ENCODE results near the gene KIF22.

Gene KIF22

DNA sequence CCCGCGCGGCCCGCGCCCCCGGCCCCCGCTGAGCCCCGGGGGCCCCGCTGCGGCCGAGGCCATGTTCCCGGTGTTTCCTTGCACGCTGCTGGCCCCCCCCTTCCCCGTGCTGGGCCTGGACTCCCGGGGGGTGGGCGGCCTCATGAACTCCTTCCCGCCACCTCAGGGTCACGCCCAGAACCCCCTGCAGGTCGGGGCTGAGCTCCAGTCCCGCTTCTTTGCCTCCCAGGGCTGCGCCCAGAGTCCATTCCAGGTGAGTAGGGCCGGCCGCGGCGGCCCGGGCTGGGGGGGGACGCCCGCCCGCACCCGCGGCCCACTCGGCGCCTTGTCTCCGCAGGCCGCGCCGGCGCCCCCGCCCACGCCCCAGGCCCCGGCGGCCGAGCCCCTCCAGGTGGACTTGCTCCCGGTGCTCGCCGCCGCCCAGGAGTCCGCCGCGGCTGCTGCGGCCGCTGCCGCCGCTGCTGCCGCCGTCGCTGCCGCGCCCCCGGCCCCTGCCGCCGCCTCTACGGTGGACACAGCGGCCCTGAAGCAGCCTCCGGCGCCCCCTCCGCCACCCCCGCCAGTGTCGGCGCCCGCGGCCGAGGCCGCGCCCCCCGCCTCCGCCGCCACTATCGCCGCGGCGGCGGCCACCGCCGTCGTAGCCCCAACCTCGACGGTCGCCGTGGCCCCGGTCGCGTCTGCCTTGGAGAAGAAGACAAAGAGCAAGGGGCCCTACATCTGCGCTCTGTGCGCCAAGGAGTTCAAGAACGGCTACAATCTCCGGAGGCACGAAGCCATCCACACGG lies 16.3 kb downstream of the KIF22 start:
- peak overlapping the region; percentile 59 for H3K4me3 ChIP-seq (ENCODE audit: low read depth, low read length)
- TF ChIP-seq, protein P1, sequence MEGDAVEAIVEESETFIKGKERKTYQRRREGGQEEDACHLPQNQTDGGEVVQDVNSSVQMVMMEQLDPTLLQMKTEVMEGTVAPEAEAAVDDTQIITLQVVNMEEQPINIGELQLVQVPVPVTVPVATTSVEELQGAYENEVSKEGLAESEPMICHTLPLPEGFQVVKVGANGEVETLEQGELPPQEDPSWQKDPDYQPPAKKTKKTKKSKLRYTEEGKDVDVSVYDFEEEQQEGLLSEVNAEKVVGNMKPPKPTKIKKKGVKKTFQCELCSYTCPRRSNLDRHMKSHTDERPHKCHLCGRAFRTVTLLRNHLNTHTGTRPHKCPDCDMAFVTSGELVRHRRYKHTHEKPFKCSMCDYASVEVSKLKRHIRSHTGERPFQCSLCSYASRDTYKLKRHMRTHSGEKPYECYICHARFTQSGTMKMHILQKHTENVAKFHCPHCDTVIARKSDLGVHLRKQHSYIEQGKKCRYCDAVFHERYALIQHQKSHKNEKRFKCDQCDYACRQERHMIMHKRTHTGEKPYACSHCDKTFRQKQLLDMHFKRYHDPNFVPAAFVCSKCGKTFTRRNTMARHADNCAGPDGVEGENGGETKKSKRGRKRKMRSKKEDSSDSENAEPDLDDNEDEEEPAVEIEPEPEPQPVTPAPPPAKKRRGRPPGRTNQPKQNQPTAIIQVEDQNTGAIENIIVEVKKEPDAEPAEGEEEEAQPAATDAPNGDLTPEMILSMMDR (IDR thresholded peaks at IDR 0.05; ENCODE audit: borderline replicate concordance, insufficient read depth, low read depth, low read length): no peak

DNA sequence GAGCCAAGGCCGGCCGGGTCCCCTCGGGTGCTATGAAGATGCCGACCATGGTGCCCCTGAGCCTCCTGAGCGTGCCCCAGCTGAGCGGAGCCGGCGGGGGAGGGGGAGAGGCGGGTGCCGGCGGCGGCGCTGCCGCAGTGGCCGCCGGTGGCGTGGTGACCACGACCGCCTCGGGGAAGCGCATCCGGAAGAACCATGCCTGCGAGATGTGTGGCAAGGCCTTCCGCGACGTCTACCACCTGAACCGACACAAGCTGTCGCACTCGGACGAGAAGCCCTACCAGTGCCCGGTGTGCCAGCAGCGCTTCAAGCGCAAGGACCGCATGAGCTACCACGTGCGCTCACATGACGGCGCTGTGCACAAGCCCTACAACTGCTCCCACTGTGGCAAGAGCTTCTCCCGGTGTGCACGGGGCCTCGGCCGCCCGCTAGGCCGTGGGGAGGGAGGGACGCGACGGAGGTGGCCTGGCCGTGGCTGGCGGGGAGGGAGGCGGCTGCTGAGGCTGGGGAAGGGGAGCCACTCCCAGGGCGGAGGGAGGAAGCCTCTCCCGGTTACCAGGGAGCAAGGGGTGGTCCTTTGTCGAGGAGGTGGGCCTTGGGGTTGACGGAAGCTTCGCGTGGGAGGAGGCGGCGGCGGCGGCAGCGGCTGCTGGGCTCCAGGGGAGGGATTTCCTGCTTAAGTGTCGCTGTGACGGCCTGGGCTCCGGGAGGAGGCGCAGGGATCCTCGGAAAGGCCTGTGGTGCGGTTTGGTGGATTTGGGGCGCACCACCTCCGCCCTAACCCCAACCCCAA lies 17.1 kb downstream of the KIF22 start:
- H3K4me3 ChIP-seq (ENCODE audit: low read depth, low read length): peak overlapping the region; percentile 59
- TF ChIP-seq, protein P1 (IDR thresholded peaks at IDR 0.05; ENCODE audit: borderline replicate concordance, insufficient read depth, low read depth, low read length): peak; percentile 73

DNA sequence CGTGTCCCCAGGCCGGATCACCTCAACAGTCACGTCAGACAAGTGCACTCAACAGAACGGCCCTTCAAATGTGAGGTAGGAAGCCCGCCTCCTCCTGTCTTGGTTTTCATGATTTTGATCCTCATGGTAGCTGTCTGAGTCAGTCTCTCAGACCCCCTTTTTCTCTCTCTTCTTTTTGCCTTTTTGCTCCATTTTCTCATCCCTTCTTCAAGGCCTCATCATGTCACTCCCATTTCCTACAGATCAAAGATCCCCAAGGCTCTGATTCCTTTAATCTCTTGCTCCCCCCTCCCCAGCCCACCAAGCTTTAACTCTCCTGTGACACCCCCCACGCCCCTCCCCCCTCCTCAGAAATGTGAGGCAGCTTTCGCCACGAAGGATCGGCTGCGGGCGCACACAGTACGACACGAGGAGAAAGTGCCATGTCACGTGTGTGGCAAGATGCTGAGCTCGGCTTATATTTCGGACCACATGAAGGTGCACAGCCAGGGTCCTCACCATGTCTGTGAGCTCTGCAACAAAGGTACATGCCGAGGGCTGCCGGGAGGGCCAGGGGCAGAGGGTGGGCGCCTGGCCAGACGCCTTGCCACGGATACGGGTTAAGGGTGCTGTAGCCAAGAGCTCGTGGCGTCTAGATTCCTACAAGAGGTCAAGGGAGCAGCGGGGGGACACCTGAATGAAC lies 17.8 kb downstream of the KIF22 start:
- TF ChIP-seq, protein P1 (IDR thresholded peaks at IDR 0.05; ENCODE audit: borderline replicate concordance, insufficient read depth, low read depth, low read length): no peak
- peak overlapping the region; percentile 59 for H3K4me3 ChIP-seq (ENCODE audit: low read depth, low read length)

DNA sequence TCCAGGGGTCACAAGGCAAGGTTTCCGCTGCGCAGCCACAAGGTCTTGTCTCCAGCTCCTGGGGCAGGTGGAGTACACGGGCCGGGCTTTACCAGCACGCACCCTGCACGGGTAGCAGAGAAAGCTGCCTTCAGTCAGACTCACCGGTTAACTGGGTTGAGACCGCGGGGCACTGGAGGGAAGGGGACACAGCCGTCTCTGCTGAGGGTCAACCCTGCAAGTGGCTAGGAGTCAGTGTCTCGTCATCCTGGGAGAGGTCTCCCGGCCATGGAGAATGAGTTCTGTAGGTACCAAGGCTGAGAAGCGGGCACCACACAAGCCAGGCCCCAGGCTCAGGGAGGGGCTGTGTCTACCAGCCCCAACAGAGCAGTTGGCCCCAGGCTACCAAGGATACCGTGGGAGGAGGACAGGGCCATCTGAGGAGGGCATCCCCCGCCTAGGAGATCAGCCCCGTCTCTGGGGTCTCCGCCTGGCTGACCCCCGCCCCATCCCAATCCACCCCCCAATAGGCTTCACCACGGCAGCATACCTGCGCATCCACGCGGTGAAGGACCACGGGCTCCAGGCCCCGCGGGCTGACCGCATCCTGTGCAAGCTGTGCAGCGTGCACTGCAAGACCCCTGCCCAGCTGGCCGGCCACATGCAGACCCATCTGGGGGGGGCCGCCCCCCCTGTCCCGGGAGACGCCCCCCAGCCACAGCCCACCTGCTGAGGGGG lies 18.6 kb downstream of the KIF22 start:
- H3K4me3 ChIP-seq (ENCODE audit: low read depth, low read length): peak overlapping the region; percentile 2
- TF ChIP-seq, protein P1 (IDR thresholded peaks at IDR 0.05; ENCODE audit: borderline replicate concordance, insufficient read depth, low read depth, low read length): no peak

DNA sequence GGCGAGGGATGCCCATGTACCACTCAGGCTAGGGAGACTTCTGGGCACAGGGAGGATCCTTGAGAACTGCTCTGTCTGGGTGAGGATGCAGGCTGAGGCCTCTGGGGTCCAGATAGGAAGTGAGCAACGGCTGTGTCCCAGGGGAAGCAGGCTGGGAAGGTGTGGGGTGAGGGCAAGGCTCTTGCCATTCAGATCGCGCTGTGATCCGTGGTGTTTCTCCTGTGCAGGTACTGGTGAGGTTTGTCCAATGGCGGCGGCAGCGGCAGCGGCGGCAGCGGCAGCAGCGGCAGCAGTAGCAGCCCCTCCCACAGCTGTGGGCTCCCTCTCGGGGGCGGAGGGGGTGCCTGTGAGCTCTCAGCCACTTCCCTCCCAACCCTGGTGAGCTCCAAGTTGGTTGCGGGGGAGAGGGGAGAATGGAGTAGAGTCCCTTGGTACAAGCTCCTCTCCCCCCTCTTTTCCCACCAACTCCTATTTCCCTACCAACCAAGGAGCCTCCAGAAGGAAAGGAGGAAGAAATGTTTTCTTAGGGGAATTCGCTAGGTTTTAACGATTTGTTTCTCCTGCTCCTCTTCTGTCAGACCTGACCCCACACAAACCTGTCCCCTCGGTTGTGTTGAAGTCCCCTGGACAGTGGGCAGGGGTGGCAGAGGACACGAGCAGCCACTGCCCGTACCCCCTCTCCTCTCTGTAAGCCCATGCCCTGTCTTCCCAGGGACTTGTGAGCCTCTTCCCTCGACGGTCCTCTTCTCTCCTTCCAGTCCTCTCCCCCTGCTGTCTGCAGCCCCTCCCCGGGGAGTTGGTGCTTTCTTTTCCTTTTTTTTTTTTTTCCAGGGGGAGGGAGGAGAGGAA lies 19.5 kb downstream of the KIF22 start:
- TF ChIP-seq, protein P1 (IDR thresholded peaks at IDR 0.05; ENCODE audit: borderline replicate concordance, insufficient read depth, low read depth, low read length): no peak

DNA sequence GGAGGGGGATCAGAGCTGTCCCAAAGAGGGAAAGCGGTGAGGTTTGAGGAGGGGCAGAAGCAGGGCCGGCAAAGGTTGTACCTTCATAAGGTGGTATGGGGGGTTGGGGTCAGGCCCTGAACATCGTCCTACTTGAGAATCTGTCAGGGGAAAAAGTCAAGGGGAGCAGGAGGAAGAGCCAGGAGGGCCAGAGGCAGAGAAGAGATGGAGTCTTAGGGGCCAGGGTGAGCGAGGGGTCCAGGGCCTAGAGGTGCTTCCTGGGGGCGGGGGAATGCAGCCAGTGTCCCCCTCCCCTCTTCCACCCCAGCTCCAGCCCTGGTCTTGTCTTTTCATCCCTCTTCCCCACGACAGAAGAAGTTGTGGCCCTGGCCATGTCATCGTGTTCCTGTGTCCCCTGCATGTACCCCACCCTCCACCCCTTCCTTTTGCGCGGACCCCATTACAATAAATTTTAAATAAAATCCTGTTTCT lies 20.2 kb downstream of the KIF22 start:
- no peak overlapping the region for H3K4me3 ChIP-seq (ENCODE audit: low read depth, low read length)
- TF ChIP-seq, protein P1 (IDR thresholded peaks at IDR 0.05; ENCODE audit: borderline replicate concordance, insufficient read depth, low read depth, low read length): no peak

More for the DNA sequence above, 19.5 kb downstream of the KIF22 start:
- no peak overlapping the region for H3K4me3 ChIP-seq (ENCODE audit: low read depth, low read length)
